DND-41 (cell line): Measurements from ENCODE around the gene TOR2A.

Experiments
- CTCF ChIP-seq: IDR thresholded peaks from 2 replicates; pipeline ENCODE4 v1.5.1; 2012; ENCODE audit warnings: borderline replicate concordance, low read length, moderate library complexity, mild to moderate bottlenecking; ENCODE audit not compliant: poor library complexity, severe bottlenecking; ENCODE audit errors: extremely low read depth
- EZH2 ChIP-seq: IDR thresholded peaks from 3 replicates; pipeline ENCODE4 v1.6.1; 2012; ENCODE audit warnings: borderline replicate concordance, low read depth, mild to moderate bottlenecking, moderate library complexity, low read length, inconsistent platforms; ENCODE audit not compliant: severe bottlenecking

DNA sequence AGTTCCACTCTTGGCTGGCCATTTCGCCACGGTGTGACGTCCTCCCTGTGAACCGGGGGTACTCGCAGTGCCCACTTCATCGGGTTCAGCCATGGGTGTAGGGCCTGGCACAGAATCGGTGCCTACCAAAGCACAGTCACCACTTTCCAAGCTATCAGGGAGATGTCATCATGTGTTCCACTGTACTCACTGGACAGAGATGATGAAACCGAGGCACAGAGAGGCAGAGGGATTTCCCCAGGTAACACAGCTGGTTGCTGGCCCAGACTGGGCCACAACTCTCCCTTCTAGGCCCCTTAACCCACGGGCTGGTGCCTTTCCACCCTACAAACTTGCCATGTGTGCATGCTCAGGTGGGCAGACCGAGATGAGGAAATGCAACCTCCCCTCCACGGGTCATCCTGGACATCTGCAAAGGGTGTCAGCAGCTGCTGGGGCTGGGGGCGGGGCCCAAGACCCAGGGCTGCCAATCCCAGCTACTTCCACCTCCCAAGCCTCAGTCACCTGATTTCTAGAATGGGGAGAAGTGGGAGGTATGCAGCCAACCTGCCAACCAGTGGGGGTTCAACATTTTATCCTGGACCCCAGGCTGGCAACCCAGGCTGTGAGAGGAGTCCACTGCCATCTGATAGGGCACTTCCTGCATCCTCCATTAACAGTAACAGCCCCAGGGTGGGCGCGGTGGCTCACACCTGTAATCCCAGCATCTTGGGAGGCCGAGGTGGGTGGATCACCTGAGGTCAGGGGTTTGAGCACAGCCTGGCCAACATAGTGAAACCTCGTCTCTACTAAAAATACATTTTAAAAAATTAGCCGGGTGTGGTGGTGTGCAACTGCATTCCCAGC is 44.3 kb upstream of the TOR2A start:
- TF ChIP-seq CTCF: no peak
- no peak for TF ChIP-seq EZH2
